Heart left ventricle (tissue), 16 donors: ENCODE measurements around the gene MACROD1. TPM values are rescaled to one million over a fixed set of nuclear protein-coding genes. Genes with fewer than 3 reads are reported as not detected.

Experiments used
- ATAC-seq, 4 donors: fragments of 200-7000 bp; cut with Tn5 transposase; one replicate each; pipeline ENCODE4 v1.9.1; 2020 to 2022; ENCODE audit warnings: moderate library complexity in 4 of 4, mild to moderate bottlenecking in 3 of 4, moderate number of reproducible peaks in 1 of 4
- DNase-seq, 5 donors: peaks; one replicate each; pipeline ENCODE4 v3.0.0-alpha.2; 2020
- H3K27ac ChIP-seq, 12 donors: fragments of 200-600 bp; sonication (generic) in 4 of 12; one replicate each; pipeline versions ENCODE4 v1.5.0 to v1.8.0; 2016 to 2022; ENCODE audit warnings: mild to moderate bottlenecking in 2 of 12
- H3K27me3 ChIP-seq, 9 donors: fragments of 200-600 bp; sonication (generic) in 2 of 9; one replicate each; pipeline versions ENCODE4 v1.5.1 to v1.8.0; 2016 to 2022; ENCODE audit warnings: mild to moderate bottlenecking in 3 of 9
- H3K36me3 ChIP-seq, 9 donors: fragments of 200-600 bp; sonication (generic) in 2 of 9; one replicate each; pipeline versions ENCODE4 v1.5.0 to v1.8.0; 2018 to 2022; ENCODE audit warnings: mild to moderate bottlenecking in 2 of 9
- H3K4me1 ChIP-seq, 12 donors: fragments of 200-600 bp; sonication (generic) in 4 of 12; one replicate each; pipeline versions ENCODE4 v1.5.0 to v1.8.0; 2016 to 2022; ENCODE audit warnings: mild to moderate bottlenecking in 3 of 12
- H3K4me3 ChIP-seq, 12 donors: fragments of 200-600 bp; sonication (generic) in 4 of 12; one replicate each; pipeline versions ENCODE4 v1.5.0 to v1.8.0; 2017 to 2022; ENCODE audit warnings: mild to moderate bottlenecking in 9 of 12, moderate library complexity in 4 of 12
- H3K9me3 ChIP-seq, 12 donors: fragments of 200-600 bp; sonication (generic) in 4 of 12; one replicate each; pipeline versions ENCODE4 v1.5.0 to v1.8.0; 2016 to 2022; ENCODE audit warnings: mild to moderate bottlenecking in 1 of 12
- CTCF ChIP-seq, 12 donors: fragments of 200-600 bp; sonication (generic) in 4 of 12; IDR thresholded peaks; one replicate each; pipeline versions ENCODE4 v1.5.0 to v1.8.0; 2018 to 2022; ENCODE audit warnings: antibody characterized with exemption in 12 of 12, mild to moderate bottlenecking in 5 of 12
- POLR2A ChIP-seq, 2 donors: fragments of 450-650 bp; IDR thresholded peaks; one replicate each; pipeline ENCODE4 v1.6.1; 2017; ENCODE audit warnings: antibody characterized with exemption in 2 of 2, mild to moderate bottlenecking in 2 of 2, moderate library complexity in 2 of 2
- WGBS, 4 donors: extraction: QIAGEN DNeasy Blood & Tissue Kit in 2 of 4; methylation state at CpG; one replicate each; pipeline versions ENCODE4 v1.1.5 to v1.1.7; 2013 to 2018; 5-methylcytosine and 5-hydroxymethylcytosine counted together
- intact Hi-C, 10 donors: fragments of 100-400 bp; cut with DNase I; formaldehyde crosslinking; loops; one replicate each; pipeline versions ENCODE4 v1.11.1 to v1.14.2; 2022
- polyA plus RNA-seq, 2 donors: library from polyadenylated mRNA; stranded (reverse); fragments of 200-250 nt; gene quantifications; one replicate each; pipeline ENCODE4 v1.2.3, GENCODE V29; 2013
- total RNA-seq, 9 donors: library from RNA; depleted of rRNA in 2 of 9; stranded (reverse); fragments of >200 nt in 2 of 9; fragmentation: NEBNext Ultra II Directional in 3 of 9; extraction: Animal tissue kit (Norgen Biotek cat#: 25700) in 3 of 9; gene quantifications; one replicate each; pipeline versions ENCODE4 v1.1.0 to v1.2.4, GENCODE V29; 2016 to 2023
- donor health status: ischemic (EF 13 %, LVEDD 7.1; RV severe dilation, severe dysfunction).
- donor health status: healthy with polysubstance abuse.
- donor health status: DM: no; HTN: yes; CAD: no.
- donor health status: DM: no; HTN: no; CAD: no.
- donor health status: ischemic (EF 25% LVEDD 6.9; RV normal size, moderate dysfunction).
- donor health status: ischemic (EF 25% LVEDD 5.7; RV mildly dilated, moderate dysfunction).
- donor health status: healthy.
- donor health status: DM: yes; HTN: yes; CAD: no.
- donor health status: ischemic (EF 35%, LVEDD 5.7; RV mildly dilated, moderate dysfunction).
- donor health status: nonischemic (EF 11% LVEDD 7.7; RV severe dilation, severe dysfunction).
- donor health status: DM: yes; HTN: yes; CAD: no.
- donor health status: PGD.
- donor health status: ischemic (EF 29% LVEDD 5.4; RV normal size, mild dysfunction).
- donor health status: nonischemic (EF 23%, LVEDD 6.1; RV moderate dilation, normal function).

The MACROD1 gene
- total and polyA plus RNA-seq, 11 donors: 48.9 to 287 (median 116) TPM

- Histone ChIP-seq H3K9me3 (no peaks in the 10 kb centered on the region), H3K27ac (peak overlapping the region in 2 of 12 donors; percentile 3 to 71), H3K27me3 (no peaks in the 10 kb centered on the region), H3K4me3 (no peak overlapping the region), H3K4me1 (peaks cover 0 to 23% (median 5%) of the 10 kb centered on the region in 12 donors), H3K36me3 (no peaks in the 10 kb centered on the region)
- intact Hi-C loops: loop anchor here in 1 of 10 donors (10.0 kb wide), 1 partner anchor 67 kb away; no protein-coding TSS in a partner anchor
- ATAC-seq (no peak), DNase-seq (no peak)
- TF ChIP-seq CTCF (IDR thresholded peaks at IDR 0.05): no peak
- no peak for TF ChIP-seq POLR2A (IDR thresholded peaks at IDR 0.05)
- 83 to 89% (median 86%) methylated on average over 18 to 19 of the region's 19 CpGs for WGBS, 4 donors
These were observed 44.1 kb downstream of the MACROD1 start for GRCh38 chr11:64121663-64122410.

DNA sequence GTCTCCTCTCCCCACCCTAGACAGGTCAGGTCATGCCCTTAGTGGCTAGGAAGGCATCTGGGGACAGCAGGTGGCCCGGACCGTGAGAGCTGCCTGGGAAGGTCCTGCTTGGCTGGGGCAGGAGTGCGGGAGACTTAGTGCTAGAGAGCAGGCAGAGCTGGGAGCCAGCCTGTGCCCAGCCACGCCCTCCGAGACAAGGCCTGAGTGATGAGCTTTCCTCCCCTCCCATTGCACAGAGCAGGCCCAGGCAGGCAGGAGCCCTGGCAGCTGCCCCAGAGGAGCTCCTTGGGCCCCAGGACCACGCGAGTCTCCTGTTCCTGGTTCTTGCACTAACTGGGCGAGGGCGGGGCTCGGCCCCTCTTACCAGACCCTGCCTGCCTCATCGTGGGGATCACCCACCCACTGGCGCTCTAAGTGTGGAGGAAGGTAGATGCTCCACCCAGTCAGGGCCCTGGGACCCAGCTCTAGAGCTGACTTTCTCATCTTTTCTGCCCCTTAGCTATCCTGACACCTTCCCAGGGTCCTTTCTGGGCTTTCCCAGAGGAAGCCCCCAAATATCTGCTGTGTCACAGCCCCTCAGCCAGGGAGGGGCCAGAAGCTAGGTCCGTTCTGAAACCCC is 44.9 kb downstream of the MACROD1 start:
- no peaks in the 10 kb centered on the region for H3K9me3 ChIP-seq
- no peaks in the 10 kb centered on the region for H3K36me3 ChIP-seq
- H3K27me3 ChIP-seq: no peaks in the 10 kb centered on the region
- TF ChIP-seq POLR2A (IDR thresholded peaks at IDR 0.05): no peak
- TF ChIP-seq CTCF (IDR thresholded peaks at IDR 0.05): no peak
- DNase-seq (peak in 4 of 5 donors; percentile 24 to 67 (median 51)), ATAC-seq (peak; percentile 62 to 82 (median 80))
- 68 to 85% (median 80%) methylated on average over 9 to 13 of the region's 13 CpGs for WGBS, 4 donors
- H3K4me1 ChIP-seq: peaks cover 0 to 23% (median 5%) of the 10 kb centered on the region in 12 donors
- intact Hi-C loops: loop anchor here in 1 of 10 donors (10.0 kb wide), 1 partner anchor 66 kb away; no protein-coding TSS in a partner anchor
- H3K27ac ChIP-seq: peak overlapping the region in 2 of 12 donors; percentile 3 to 71
- no peak overlapping the region for H3K4me3 ChIP-seq

GRCh38 chr11:64119700-64120099 is 46.2 kb downstream of the MACROD1 start:
- WGBS, 4 donors: 87 to 92% (median 89%) methylated on average over 18 of the region's 18 CpGs
- H3K9me3 ChIP-seq: no peaks in the 10 kb centered on the region
- no peak overlapping the region for H3K27ac ChIP-seq
- peaks cover 0 to 23% (median 5%) of the 10 kb centered on the region in 12 donors for H3K4me1 ChIP-seq
- ATAC-seq (no peak), DNase-seq (no peak)
- H3K4me3 ChIP-seq: no peak overlapping the region
- intact Hi-C loops: loop anchor here in 1 of 10 donors (10.0 kb wide), 1 partner anchor 65 kb away; no protein-coding TSS in a partner anchor
- H3K36me3 ChIP-seq: no peaks in the 10 kb centered on the region
- TF ChIP-seq POLR2A (IDR thresholded peaks at IDR 0.05): no peak
- TF ChIP-seq CTCF (IDR thresholded peaks at IDR 0.05): no peak
- no peaks in the 10 kb centered on the region for H3K27me3 ChIP-seq
